Measurements from ENCODE around the gene VEGFA.

VEGFA gene

DNA sequence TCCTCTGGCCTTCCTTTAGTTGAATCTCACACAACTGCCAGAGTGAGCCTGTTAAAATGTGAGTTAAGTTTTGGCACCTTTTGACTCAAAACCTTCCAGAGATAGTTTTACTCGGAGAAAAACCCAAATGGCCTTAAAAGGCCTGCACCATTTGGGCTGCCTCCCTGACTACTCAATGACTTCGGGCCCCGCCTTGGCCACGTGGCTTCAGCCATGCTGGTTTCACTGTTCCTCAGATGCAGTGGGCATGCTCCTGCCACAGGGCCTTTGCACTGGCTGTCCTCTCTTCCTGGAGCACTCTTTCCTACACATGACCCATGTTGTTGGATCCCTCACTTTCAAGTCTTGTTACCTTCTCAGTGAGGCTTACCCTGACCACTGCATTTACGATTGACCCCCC is 18.3 kb downstream of the VEGFA start:
- DNase-seq, result no peak

DNA sequence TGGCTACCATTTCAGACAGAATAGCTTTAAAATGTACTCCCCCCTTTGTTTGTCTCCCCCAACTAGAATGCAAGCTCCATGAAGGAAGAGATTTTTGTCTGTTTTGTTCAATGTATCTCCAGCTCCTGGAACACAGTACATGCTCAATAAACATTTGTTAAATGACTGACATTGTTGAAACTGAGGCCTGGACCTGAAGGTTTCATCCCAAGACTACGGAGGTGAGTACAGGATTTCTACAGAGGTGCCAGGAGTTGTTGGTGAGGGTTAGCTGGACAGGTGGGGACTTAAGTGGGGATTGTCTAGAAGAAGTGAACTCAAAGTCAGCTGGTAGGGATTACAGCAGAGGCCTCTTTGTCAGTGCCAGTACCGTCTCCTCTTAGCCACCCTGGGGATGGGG is 19.4 kb downstream of the VEGFA start:
- DNase-seq, result no peak

DNA sequence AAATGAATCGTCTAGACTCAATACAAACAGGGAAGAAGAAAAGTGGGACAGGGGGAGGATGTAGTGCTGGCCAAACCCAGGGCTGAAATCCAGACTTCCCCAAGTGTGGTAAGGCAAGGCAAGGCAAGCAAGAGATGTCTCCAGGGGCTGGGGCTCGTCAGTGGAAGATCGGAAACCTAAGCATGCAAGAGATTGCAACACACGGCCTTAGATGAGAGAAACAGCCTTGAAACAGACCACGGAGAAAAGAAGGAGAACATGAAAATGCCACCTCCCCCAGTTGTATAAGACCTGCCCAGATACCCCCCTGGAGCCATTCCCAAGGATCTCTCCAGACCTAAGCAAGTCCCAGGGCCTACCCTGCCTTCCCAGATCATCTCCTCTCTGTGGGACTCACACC is 20.0 kb downstream of the VEGFA start:
- no peak for DNase-seq

DNA sequence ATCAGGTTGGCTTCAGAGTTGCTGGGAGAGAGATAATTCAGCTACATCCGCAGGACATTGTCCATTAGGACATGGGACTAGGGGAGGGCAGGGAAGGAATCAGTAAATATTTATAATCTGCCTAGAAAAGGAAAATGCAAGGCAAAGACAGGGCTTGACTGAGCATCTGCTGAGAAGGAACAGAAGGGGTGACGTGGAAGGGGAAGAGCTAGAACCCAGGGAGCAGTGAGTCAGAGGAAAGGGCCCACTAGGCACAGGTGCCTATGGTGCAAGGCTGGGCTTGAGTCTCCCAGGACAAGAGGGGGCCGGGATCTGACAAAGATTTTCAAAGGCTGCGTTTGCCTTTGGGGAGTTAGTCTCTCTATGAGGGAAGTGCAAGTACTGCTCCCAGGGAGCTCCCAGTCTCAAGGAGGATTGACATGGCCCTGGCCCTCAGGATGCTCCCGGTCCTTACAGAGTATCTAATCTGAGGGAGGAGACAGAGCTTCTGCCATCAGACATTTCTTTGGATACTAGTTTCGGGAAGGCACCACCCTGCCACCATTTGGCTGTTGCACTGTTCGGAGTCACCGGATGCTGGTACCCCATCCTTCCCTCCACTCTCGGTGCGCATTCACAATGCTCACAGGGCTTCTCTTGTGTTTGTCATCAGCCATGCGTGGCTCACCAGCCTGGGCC is 21.9 kb downstream of the VEGFA start:
- DNase-seq, result no peak

DNA sequence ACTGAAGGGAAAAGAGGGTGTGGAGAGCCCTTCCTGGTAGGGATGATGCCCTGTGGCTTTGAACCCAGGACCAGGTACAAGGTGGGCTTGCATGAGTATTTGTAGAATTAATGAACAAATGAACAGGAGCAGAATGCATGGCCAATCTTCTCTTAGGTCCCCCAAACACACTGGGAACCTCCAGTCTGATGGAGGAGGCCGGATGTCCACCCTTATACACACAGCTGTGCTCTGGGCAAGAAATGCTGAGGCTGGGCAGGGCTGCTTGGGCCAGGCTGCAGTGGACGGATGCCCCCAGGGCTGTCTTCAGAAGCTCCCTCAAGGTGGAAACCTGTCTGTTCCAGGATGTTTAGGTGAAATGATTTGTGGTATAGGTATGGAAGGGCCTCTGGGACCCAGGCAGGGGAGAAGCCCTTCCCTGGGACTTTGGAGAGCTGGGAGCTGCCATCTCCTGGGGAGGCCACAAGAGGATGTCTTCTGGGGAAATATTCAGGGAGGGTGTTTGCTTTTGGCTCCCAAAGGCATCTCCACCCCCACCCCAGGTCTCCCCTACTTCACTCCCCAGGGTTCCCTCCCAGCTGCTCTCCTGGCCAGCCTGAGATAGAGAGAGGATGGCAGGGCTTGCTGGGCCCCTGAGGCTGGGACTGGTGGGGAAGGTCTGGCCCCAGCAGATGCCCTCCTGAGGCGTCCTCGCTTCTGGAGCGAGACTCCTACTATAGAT is 23.3 kb downstream of the VEGFA start:
- DNase-seq, result no peak

DNA sequence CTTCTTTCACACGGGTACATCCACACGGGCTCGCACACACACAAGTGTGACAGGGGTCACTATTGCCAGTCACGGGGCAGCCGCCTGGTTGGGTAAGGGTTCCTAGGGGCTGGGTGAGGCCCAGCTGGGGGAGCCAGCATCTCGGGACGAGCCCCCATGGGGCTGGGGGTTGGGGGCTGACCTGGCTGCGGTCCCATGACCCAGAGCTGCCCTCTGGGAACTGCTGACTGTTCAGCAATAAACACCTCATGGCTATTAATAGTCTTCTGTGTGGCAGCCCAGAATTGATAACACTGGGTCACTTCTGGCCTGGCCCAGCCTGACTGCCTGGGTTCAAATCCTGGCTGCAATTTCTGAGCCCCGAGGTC is 23.8 kb downstream of the VEGFA start:
- DNase-seq, result no peak

DNA sequence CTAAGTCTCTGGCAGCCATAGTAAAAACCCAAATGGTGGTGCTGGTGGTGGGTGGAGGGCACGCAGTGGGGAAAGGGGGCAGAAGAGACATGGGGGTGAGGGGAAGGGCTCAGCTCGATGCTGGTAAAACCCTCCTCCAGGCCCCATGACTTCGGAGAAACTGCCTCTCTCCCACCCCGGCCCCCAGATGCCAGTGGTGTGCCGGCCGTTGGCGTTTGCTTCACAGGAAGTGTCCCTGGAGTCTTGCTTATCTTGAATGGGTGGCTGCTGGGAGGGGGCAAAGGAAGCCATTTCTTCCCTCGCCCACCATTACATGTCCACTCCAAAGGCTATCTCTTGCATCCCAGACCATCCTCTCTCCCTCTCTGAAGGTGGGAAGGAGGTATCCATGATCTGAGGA is 25.4 kb downstream of the VEGFA start:
- no peak for DNase-seq

DNA sequence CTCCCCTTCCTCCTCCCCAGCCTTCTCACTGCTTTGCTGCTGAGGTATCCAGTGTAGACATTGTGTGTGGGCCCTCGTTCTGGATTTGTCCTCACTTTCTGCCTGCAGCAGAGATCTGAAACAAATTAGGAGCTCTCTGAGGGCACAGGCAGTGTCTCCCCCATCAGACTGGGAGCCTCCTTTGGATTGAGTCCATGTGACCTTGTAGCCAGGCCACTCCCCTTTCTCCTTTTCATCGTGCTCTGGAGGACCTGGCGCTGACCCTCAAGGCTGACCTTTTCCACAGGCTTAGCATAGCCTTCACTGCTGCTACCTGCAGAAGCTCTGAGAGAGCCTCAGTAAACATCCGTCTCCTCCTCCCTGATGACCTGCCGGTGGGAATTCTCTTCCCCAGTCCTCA is 26.2 kb downstream of the VEGFA start:
- no peak for DNase-seq

DNA sequence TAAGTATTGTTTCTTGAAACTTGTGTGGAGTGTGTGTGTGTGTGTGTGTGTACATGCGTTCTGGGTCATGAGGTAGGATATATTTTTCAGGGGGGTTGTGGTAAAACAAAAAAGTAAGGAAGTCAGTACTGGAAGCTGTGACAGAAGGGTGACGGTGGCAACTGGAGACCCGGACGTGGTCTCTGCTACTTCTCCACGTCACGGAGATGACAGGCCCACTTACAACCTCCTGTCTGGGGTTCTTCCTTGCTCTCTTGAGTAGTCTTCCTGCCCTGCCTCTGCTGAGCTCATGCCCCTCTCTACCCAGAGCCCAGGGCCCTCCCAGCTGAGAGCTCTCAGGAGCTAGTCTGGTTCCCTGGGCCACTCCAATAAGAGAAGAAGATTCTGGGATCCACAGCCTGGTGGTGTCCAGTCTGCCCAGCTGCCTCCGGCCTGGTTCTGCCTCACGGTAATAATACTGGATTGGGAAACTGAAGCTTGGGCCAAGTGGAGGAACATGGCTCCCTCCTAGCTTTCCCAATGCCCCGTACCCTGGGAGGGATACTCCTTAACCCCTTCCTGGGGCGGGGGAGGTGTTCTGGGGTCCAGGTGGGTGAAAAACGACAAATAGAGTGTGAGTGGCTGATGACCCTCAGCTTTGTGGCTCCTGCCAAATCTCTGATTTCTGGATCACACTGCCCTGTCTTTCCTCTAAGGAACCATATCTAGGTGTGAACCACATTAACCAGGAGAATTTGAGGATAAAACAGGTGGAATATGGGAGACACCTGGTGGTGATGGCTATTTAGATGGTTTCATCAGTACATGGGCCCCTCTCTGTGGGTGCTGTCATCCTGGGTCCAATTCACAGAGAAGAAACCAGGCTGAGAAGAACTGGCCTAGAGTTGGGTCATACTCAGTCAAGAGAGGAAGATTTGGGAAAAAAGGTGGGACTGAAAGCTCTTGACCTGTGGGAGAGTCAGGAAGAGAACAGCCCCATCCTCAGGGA is 27.2 kb downstream of the VEGFA start:
- DNase-seq, result no peak

DNA sequence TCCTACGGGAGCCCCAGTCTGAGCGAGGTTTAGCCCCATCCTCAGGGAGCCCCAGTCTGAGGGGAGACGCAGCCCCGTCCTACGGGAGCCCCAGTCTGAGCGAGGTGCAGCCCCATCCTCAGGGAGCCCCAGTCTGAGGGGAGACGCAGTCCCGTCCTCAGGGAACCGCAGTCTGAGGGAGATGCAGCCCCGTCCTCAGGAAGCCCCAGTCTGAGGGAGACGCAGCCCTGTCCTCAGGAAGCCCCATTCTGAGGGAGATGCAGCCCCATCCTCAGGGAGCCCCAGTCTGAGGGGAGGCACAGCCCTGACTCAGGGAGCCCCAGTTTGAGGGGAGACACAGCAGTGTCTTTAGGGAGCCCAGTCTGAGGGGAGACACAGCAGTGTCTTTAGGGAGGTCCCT is 27.9 kb downstream of the VEGFA start:
- no peak for DNase-seq

DNA sequence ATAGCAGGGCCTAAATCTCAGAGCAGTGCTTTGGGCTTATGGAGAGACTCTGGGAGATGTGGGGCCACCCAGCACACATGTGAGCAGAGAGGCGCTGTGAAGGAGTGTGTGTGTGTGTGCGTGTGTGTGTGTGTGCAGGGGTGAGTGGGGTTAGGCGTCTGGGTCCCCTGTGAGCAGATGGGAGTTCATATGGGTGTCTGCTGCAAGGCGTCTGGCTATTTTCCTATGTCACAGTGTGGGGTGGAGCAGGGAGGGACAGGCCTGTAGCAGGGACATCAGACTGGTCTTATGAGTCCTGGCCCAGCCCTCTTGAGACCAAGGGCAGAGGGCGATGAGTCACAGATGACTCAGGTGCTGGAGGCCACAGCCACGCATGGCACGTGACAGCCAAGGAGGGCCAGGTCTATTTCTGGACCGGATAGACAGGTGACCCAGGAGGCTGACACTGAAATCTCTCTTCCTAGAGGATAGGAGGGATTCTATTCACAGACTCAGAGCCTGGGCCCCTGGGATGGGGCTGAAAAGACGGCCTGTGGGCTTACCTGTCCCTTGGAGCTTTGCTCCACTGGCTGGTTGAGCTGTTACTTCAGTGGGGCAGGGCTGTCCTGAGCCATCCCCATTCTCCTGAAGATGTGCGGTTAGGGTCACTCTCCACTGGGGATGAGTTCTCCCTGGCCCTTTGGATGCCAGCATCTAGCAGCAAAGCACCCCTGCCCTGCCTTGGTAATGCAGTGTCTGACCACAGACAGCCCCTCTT is 28.9 kb downstream of the VEGFA start:
- no peak for DNase-seq

DNA sequence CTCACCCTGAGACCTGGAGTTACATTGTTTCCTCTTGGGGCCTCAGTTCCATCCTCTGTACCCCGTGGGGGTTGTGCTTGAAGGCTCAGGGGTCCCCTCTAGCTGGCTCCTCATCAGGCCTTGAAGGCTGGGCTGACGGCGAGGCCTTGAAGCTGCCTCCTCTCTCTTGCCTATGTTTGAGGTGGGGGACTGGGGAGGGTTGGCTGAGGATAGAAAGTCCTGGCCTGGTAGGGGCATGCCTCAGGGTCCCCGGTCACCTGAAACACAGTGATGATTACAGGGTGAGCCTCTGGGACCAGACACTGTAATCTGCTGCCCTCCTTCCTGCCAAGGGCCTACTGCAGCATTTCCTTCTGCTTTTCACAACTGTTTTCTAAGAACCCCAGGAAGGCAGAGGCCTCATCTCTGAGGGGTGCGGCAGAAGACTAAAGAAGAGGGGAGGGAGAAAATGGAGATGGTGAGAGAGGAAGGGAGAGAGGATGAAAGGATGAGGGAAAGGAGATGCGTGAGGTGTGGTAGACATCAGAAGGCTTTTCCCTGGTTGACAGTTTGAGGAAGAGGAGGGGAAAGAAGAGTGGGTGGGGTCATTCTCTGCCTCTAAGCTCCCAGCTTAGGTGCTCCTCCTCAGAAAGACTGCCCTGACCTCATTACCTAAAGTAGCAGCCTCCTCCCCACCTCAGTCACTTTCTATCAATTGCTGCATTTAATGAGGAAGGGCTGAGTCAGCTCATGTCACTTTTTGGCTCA is 29.7 kb downstream of the VEGFA start:
- DNase-seq, result no peak

DNA sequence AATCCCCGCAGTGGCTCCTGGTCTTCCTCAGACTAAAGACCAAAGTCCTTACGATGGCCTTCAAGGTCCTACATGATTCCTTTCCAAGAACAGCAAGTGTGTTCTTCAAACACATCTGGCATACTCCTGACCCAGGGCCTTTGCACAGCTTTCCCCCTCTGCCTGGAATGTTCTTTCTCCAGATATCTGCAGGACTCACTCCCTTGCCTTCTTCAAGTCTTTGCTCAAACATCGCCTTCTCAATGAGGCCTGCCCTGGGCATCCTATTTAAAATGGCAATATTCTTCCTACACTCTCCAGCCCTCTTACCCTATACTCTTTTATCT is 30.2 kb downstream of the VEGFA start:
- no peak for DNase-seq

DNA sequence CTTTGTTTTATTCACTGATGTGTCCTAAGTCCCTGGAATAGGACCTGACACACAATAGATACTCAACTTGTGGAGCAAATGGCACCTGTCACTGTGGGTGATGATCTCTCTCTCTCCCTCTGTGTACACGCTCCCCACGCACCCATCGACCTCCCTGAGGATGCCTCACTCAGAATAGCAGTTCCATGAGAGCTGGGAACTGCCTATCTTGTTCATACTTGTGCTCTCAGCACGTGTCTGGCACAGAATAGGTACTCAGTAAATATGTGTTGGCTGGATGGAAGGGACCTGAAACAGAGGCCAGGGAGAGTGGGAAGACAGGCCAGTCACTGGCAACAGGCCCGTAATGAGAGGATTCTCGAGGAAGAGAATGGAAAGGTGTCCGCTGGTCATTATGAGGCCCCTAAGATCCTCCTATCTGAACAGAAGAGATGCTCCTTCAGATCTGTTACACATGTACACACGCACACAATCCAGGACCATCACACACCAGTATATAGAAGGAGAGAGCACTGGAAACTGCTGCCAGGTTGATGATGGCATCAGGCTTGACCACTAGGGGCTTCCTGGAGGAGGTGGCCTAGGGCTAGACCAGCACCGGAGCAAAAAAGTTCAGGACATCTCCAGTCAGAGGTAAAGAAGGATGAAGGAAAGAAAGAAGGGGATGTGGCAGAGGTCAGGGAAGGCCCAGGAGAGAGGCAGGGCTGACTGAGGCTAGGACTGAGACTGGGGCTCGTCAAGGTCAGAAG is 30.9 kb downstream of the VEGFA start:
- DNase-seq, result no peak

DNA sequence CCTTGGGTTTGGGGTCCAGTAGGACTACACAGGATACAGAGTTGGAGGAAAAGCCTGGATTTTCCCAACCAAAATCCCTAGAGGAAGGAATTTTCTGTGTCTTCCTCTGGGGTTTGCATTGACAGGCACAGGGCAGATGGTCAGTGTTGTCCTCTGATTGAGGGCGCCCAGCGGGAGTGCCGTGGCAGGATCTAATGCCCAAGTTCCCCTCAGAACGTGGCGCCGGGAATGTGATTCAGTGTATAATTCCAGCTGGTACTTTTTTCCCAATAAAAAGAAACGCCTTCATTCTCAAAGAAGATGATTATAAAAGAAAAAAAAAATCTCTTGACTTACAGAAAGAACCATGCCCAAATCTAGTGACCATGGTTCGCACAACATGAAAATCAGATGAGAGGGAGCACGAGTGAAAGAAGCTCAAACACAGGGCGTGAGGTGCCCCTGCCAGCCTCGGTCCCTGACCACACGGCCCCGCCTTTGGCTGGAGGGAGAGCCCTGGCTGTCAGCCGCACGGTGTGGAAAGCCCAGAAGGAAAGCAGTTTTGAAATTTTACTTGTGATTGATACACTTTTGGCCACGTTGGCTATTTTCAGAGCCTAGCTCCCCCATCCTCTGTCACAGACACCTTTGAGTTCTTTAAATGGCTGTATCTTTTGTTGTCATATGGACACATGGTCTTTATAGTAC is 31.6 kb downstream of the VEGFA start:
- no peak for DNase-seq

DNA sequence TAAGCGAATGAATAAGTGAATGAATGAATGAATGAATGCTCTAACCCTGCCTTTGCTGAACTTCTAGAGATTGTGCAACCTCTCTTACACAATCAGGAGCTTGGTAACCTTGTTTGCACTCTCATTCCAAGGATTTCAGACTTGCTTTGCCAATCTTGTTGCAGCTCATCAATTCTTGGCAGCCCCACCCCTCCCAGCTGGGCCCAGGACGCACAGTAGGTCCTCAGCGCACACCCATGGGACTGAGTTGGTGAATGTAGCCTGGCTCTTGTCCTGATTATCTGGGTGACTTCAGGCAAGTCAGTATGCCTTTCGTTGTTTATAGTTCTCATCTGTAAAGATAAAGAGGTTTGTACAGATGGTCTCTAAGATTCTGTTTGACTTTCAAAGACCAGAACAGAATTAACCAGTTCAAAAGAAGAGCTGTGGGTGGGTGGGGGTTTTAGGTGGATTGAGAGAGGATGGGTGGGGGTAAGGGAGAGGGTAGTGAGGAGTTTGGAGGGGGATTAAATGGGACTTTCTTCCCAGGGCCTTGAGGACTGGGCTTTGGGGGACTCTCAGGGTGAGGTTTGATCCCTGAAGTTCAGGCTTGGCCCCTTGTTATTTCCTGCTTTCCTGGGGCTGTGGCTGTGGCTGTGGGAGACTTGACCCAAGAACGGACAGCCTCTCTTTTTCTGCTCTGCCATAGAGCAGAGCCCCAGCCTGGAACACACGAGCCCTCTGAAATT is 33.2 kb downstream of the VEGFA start:
- no peak for DNase-seq

DNA sequence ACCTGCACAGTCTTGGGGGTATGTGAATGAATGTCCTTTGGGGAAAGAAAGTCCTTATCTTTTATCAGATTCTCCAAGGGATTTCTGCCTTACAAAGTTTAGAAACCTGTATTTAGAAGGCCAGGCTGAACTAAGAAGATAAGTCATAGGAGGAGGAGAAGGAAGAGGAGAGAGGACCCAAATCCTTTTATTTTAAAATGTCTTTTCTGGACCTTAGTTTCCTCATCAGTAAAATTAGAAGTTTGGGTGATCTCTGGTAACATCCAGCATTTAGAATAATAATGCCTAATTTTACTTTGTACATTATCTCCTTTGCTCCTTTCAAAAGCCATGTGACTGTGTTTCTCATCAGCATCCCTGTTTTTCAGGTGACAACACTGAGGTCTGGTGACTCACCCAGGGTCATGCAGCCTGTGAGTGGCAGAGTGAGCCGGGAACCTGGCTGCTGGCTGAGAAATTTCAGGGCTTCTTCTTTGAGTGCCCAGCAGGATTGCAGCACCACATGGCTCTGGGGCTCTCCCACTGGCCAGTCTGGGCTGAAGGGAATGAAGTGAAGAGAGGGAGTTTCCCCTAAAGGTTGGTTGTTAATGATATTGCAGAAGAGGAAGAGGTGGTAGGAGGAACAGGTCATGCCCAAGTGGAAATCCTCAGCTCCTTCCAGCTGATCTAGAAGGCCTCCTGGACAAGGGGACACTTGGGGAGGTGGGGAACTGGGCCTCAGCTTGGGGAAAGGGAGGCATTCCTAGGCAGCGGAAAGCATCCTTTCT is 34.0 kb downstream of the VEGFA start:
- DNase-seq, result no peak

DNA sequence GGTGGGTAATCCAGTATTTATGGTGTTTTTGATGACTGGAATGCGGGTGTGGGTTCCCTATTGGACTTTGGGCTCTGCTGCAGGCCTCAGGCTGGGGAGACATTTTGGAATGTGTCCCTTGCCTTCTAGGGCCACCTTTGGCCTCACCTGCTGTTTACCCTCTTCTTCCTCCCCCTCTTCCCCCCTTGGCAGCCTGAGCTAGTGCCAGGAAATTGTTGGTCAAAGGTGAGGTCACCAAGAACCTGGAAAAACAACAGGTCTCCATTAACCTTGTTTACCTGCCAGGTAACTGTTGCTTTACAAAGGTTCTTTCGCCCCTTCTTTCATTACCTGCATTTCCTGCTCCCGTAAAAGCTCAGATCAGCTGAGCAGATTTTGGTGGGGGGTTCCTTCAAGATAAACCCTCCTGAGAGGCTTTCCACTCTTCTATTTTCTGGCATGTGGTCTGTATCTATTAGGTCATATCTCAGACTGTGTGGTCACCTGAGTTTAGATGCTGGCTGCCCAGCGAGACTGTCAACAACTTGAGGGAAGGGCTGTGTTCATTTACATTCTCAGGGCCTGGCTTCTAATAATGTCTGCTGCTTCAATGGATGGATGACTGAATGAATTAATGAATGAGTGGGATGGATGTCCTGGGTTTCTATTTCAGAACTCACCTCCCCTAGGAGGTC is 34.7 kb downstream of the VEGFA start:
- no peak for DNase-seq

DNA sequence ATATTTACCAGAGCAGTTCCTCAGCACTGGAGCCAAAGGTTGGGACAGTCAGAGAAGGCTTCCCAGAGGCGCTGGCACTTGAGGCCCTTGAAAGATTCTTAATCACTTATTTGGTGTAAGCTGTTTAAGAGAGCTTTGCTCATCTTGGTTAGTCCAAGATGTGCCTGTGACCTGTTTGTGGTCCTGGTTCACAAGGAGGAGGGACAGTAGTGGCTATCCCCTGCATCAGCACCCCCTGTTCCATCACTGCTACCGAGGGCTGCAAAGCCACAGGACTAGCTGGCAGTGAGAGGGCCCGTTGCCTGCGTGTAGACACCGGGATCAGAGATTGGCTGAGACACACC is 35.7 kb downstream of the VEGFA start:
- DNase-seq, result no peak
